Esophagus mucosa (tissue), 1 donor: ENCODE measurements around the gene FBXO34. TPM values are rescaled to one million over a fixed set of nuclear protein-coding genes. Genes with fewer than 3 reads are reported as not detected.
A peak's percentile ranks its signal among the peaks of the same experiment; 100 is the strongest.

Source experiments
- ATAC-seq: fragments of 200-7000 bp; cut with Tn5 transposase; one replicate; pipeline ENCODE4 v1.9.1; 2020
- total RNA-seq: library from RNA; stranded (reverse); gene quantifications from one replicate; pipeline ENCODE4 v1.2.4, GENCODE V29; 2023
- donor health status: DM: yes; HTN: yes; CAD: no.

The FBXO34 gene
- total RNA-seq, 1 donor from 2014 or later = 36.0 TPM

- no peak for ATAC-seq
Observed at GRCh38 chr14:55272387-55272786, 1.2 kb downstream of the FBXO34 start.

GRCh38 chr14:55272922-55273321 is 1.7 kb downstream of the FBXO34 start:
- peak; percentile 3 for ATAC-seq

- ATAC-seq = no peak
Observed at GRCh38 chr14:55274146-55274545, 2.9 kb downstream of the FBXO34 start.

GRCh38 chr14:55274751-55275150 is 3.5 kb downstream of the FBXO34 start:
- ATAC-seq = no peak

- no peak for ATAC-seq
Observed at GRCh38 chr14:55276736-55277135, 5.5 kb downstream of the FBXO34 start.

- ATAC-seq = no peak
Observed at GRCh38 chr14:55277972-55278740, 6.9 kb downstream of the FBXO34 start.

- ATAC-seq = no peak
Observed at GRCh38 chr14:55279384-55279783, 8.2 kb downstream of the FBXO34 start.

GRCh38 chr14:55281316-55281839 is 10.2 kb downstream of the FBXO34 start:
- ATAC-seq = no peak

- no peak for ATAC-seq
Observed at GRCh38 chr14:55285048-55285652, 13.9 kb downstream of the FBXO34 start.

GRCh38 chr14:55288439-55288838 is 17.2 kb downstream of the FBXO34 start:
- ATAC-seq = no peak

GRCh38 chr14:55291480-55292081 is 20.4 kb downstream of the FBXO34 start:
- ATAC-seq = no peak

- no peak for ATAC-seq
Observed at GRCh38 chr14:55294603-55295002, 23.4 kb downstream of the FBXO34 start.

GRCh38 chr14:55297611-55298499 is 26.6 kb downstream of the FBXO34 start:
- peak; percentile 68 for ATAC-seq

- ATAC-seq = no peak
Observed at GRCh38 chr14:55298500-55298822, 27.2 kb downstream of the FBXO34 start.

- ATAC-seq = peak; percentile 89
Observed at GRCh38 chr14:55301437-55302121, 30.4 kb downstream of the FBXO34 start.

- no peak for ATAC-seq
Observed at GRCh38 chr14:55302367-55303124, 31.3 kb downstream of the FBXO34 start.

GRCh38 chr14:55303125-55303499 is 31.9 kb downstream of the FBXO34 start:
- ATAC-seq = no peak

GRCh38 chr14:55303691-55304145 is 32.5 kb downstream of the FBXO34 start:
- ATAC-seq = no peak

GRCh38 chr14:55306938-55307589 is 35.8 kb downstream of the FBXO34 start:
- ATAC-seq = peak; percentile 83

- ATAC-seq = no peak
Observed at GRCh38 chr14:55309154-55309553, 37.9 kb downstream of the FBXO34 start.
